ENCODE data around the gene TDRD6.
"Not testable (repeated sequence)": the region's sequence is repeated elsewhere in the genome, so short reads cannot be mapped to it uniquely, and the experiment has no call there.

TDRD6 gene

GRCh38 chr6:46741482-46741881 lies 53.8 kb downstream of the TDRD6 start:
- Mint-ChIP-seq H3K4me3 (no peak overlapping the region), H3K4me1 (ENCODE audit: low read depth) (no peaks in the 10 kb centered on the region), H3K27ac (no peak overlapping the region), H3K27me3 (ENCODE audit: low read depth) (peaks cover 23% of the 10 kb centered on the region), H3K36me3 (ENCODE audit: low read depth) (no peaks in the 10 kb centered on the region), H3K9me3 (no peaks in the 10 kb centered on the region)
- DNase-seq (ENCODE audit: low spot score), result no peak

GRCh38 chr6:46741910-46742309 lies 54.2 kb downstream of the TDRD6 start:
- no peaks in the 10 kb centered on the region for H3K9me3 Mint-ChIP-seq
- no peaks in the 10 kb centered on the region for H3K36me3 Mint-ChIP-seq (ENCODE audit: low read depth)
- no peaks in the 10 kb centered on the region for H3K4me1 Mint-ChIP-seq (ENCODE audit: low read depth)
- DNase-seq (ENCODE audit: low spot score), result no peak
- H3K27ac Mint-ChIP-seq, result no peak overlapping the region
- no peak overlapping the region for H3K4me3 Mint-ChIP-seq
- peaks cover 21% of the 10 kb centered on the region for H3K27me3 Mint-ChIP-seq (ENCODE audit: low read depth)

GRCh38 chr6:46743425-46744158 lies 55.9 kb downstream of the TDRD6 start:
- H3K27ac Mint-ChIP-seq, result no peak overlapping the region
- H3K4me3 Mint-ChIP-seq, result no peak overlapping the region
- no peaks in the 10 kb centered on the region for H3K36me3 Mint-ChIP-seq (ENCODE audit: low read depth)
- H3K9me3 Mint-ChIP-seq, result no peaks in the 10 kb centered on the region
- DNase-seq (ENCODE audit: low spot score), result no peak
- H3K27me3 Mint-ChIP-seq (ENCODE audit: low read depth), result peaks cover 12% of the 10 kb centered on the region
- no peaks in the 10 kb centered on the region for H3K4me1 Mint-ChIP-seq (ENCODE audit: low read depth)

- not testable (repeated sequence) for H3K36me3 Mint-ChIP-seq (ENCODE audit: low read depth); H3K9me3 Mint-ChIP-seq; DNase-seq (ENCODE audit: low spot score); H3K4me1 Mint-ChIP-seq (ENCODE audit: low read depth); H3K4me3 Mint-ChIP-seq; H3K27ac Mint-ChIP-seq
- peaks cover 10% of the 10 kb centered on the region for H3K27me3 Mint-ChIP-seq (ENCODE audit: low read depth)
Observed at GRCh38 chr6:46744159-46744725, 56.6 kb downstream of the TDRD6 start.

- Mint-ChIP-seq H3K4me3 (no peak overlapping the region), H3K36me3 (ENCODE audit: low read depth) (no peaks in the 10 kb centered on the region), H3K27ac (no peak overlapping the region), H3K4me1 (ENCODE audit: low read depth) (no peaks in the 10 kb centered on the region), H3K9me3 (no peaks in the 10 kb centered on the region), H3K27me3 (ENCODE audit: low read depth) (peaks cover 10% of the 10 kb centered on the region)
- DNase-seq (ENCODE audit: low spot score), result no peak
Observed at GRCh38 chr6:46745973-46746372, 58.3 kb downstream of the TDRD6 start.

- no peaks in the 10 kb centered on the region for H3K36me3 Mint-ChIP-seq (ENCODE audit: low read depth)
- H3K9me3 Mint-ChIP-seq, result no peaks in the 10 kb centered on the region
- peaks cover 10% of the 10 kb centered on the region for H3K27me3 Mint-ChIP-seq (ENCODE audit: low read depth)
Observed at GRCh38 chr6:46746696-46747095, 59.0 kb downstream of the TDRD6 start, which contains the start of gene ANKRD66. Gene ANKRD66 (plus strand): TSS chr6:46746933. CDS start chr6:46751949, 5,016 bp downstream.

GRCh38 chr6:46748940-46749503 lies 61.3 kb downstream of the TDRD6 start:
- Mint-ChIP-seq H3K36me3 (ENCODE audit: low read depth) (no peaks in the 10 kb centered on the region), H3K4me1 (ENCODE audit: low read depth) (no peaks in the 10 kb centered on the region), H3K27me3 (ENCODE audit: low read depth) (peaks cover 10% of the 10 kb centered on the region), H3K9me3 (no peaks in the 10 kb centered on the region), H3K27ac (no peak overlapping the region), H3K4me3 (no peak overlapping the region)
- DNase-seq (ENCODE audit: low spot score), result no peak

More at GRCh38 chr6:46746696-46747095, 59.0 kb downstream of the TDRD6 start, which contains the start of gene ANKRD66:
- H3K27ac Mint-ChIP-seq, result no peak within 1 kb of the TSS
- no peak for DNase-seq (ENCODE audit: low spot score)
- no peak within 1 kb of the TSS for H3K4me3 Mint-ChIP-seq
- no peaks in the 10 kb centered on the region for H3K4me1 Mint-ChIP-seq (ENCODE audit: low read depth)

- Mint-ChIP-seq H3K9me3 (no peaks in the 10 kb centered on the region), H3K27ac (no peak overlapping the region), H3K27me3 (ENCODE audit: low read depth) (peaks cover 7% of the 10 kb centered on the region), H3K36me3 (ENCODE audit: low read depth) (no peaks in the 10 kb centered on the region), H3K4me3 (no peak overlapping the region), H3K4me1 (ENCODE audit: low read depth) (no peaks in the 10 kb centered on the region)
- DNase-seq (ENCODE audit: low spot score), result no peak
Observed at GRCh38 chr6:46749731-46750130, 62.0 kb downstream of the TDRD6 start.

GRCh38 chr6:46751658-46752057 lies 64.0 kb downstream of the TDRD6 start:
- no peaks in the 10 kb centered on the region for H3K4me1 Mint-ChIP-seq (ENCODE audit: low read depth)
- DNase-seq (ENCODE audit: low spot score), result no peak
- no peak overlapping the region for H3K27ac Mint-ChIP-seq
- H3K4me3 Mint-ChIP-seq, result no peak overlapping the region
- peaks cover 3% of the 10 kb centered on the region for H3K27me3 Mint-ChIP-seq (ENCODE audit: low read depth)
- H3K36me3 Mint-ChIP-seq (ENCODE audit: low read depth), result no peaks in the 10 kb centered on the region
- no peaks in the 10 kb centered on the region for H3K9me3 Mint-ChIP-seq

All from T-helper 2 cell treated with Interferon-gamma antibody and Interleukin-4, amounts not matched to agents 5 μg/mL and 100 μg/mL, for 36 hours (primary cell).